ENCODE measurements around the gene FBXO36.

- TF ChIP-seq POLR2A (IDR thresholded peaks at IDR 0.05) (no peak), CTCF (IDR thresholded peaks at IDR 0.05) (no peak)
Observed at GRCh38 chr2:230011617-230012016, 89.3 kb downstream of the FBXO36 start.

Measured in esophagus squamous epithelium (tissue), 4 donors.